ENCODE measurements around the gene TTC21A.
"Not testable (repeated sequence)": the region's sequence is repeated elsewhere in the genome, so short reads cannot be mapped to it uniquely, and the experiment has no call there.

The TTC21A gene

DNA sequence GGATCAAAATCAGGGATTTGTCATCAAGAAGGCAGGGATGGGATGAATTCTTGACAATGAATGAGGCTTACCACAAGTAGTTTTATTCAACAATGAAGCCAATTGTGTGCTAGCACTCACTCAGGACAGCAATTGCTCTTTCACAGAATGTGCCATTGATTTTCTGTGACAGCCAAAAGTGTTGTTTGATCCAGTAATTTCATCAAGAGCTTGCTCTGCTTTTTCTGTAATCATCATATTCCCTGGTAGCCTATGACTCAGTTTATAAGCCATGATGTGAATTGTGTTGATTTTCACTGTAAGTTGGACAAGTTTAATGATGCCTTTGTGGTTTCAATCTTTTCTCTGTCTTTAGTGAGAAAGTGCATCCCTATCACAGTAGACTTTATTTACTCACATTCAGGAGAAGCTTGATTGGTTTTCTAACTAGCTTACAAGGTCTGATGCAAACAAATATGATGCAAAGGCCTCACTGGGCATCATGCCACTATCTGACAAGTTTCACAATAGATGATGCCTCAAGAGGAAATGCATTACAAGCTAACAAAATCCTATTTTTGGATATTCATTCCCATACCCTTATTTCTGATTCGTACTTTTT is 59.6 kb downstream of the TTC21A start:
- no peak for DNase-seq (ENCODE audit: insufficient read length, low spot score)
- no peak for FAIRE-seq
- TF ChIP-seq POLR2AphosphoS5 (IDR thresholded peaks at IDR 0.05; ENCODE audit: low read depth, low read length) (no peak), TAF1 (IDR thresholded peaks at IDR 0.05; ENCODE audit: low read depth, low read length) (no peak), POU2F2 (IDR thresholded peaks at IDR 0.05; ENCODE audit: low read depth, low read length) (no peak)

DNA sequence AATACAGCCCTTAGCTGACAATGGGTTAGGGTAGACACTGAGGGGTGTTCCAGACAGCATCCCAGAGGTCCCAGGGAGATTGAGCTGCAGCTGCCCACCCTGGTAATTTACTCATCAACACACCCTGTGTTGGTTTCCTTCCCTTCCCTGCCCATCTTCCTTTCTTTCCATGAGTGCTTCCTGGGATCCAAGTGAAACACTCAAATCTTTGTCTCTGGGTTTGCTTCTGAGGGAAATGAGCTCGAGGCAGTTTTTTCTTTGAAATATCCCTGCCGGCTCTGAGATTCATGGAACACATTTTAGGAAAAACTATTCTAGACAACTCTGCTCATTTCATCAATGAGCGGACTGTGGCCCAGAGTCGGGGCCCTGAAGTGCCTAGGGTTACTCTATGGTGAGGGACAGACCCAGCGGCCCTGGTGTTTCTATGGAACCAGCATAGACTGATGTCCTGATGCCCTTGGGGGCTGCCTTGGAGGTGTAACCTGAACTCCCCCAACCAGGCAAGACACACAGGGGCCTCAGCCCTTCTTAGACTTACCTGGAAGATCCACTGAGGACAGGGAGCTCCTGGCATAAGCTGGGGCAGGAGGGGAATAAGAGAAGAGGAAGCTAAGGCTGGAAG is 60.8 kb downstream of the TTC21A start:
- TF ChIP-seq TAF1 (IDR thresholded peaks at IDR 0.05; ENCODE audit: low read depth, low read length), result no peak
- no peak for TF ChIP-seq POU2F2 (IDR thresholded peaks at IDR 0.05; ENCODE audit: low read depth, low read length)
- TF ChIP-seq POLR2A (IDR thresholded peaks at IDR 0.05; ENCODE audit: low read depth, low read length), result no peak
- TF ChIP-seq POLR2AphosphoS5 (IDR thresholded peaks at IDR 0.05; ENCODE audit: low read depth, low read length), result no peak
- TF ChIP-seq PAX5 (IDR thresholded peaks at IDR 0.05; ENCODE audit: insufficient read depth, low read length, severe bottlenecking), result no peak
- no peak for TF ChIP-seq SPI1 (IDR thresholded peaks at IDR 0.05; ENCODE audit: low read depth, low read length)
- no peak for FAIRE-seq
- no peak for DNase-seq (ENCODE audit: insufficient read length, low spot score)

DNA sequence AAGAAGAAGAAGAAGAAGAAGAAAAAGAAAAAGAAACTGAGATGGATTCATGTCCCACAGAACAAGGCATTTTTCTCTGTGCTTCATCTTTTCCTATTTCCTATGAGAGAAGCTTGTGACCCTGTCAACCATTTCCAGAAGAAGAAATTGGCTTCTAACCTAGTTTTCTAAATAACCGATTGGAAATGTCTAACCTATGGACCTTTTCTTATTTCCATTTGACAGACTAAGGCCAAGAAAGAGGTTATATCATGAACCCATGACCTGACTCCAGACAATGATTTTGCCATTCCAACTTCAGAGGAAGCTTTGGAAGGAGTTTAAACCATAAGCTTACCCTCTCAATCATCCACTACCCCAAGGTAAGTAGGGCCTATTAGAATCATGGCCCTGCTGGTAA is 62.2 kb downstream of the TTC21A start:
- no peak for FAIRE-seq
- TF ChIP-seq POLR2AphosphoS5 (IDR thresholded peaks at IDR 0.05; ENCODE audit: low read depth, low read length), result no peak
- no peak for TF ChIP-seq TAF1 (IDR thresholded peaks at IDR 0.05; ENCODE audit: low read depth, low read length)
- no peak for TF ChIP-seq POLR2A (IDR thresholded peaks at IDR 0.05; ENCODE audit: low read depth, low read length)
- TF ChIP-seq PAX5 (IDR thresholded peaks at IDR 0.05; ENCODE audit: insufficient read depth, low read length, severe bottlenecking), result no peak
- TF ChIP-seq SPI1 (IDR thresholded peaks at IDR 0.05; ENCODE audit: low read depth, low read length), result no peak
- no peak for TF ChIP-seq POU2F2 (IDR thresholded peaks at IDR 0.05; ENCODE audit: low read depth, low read length)
- DNase-seq (ENCODE audit: insufficient read length, low spot score), result no peak

DNA sequence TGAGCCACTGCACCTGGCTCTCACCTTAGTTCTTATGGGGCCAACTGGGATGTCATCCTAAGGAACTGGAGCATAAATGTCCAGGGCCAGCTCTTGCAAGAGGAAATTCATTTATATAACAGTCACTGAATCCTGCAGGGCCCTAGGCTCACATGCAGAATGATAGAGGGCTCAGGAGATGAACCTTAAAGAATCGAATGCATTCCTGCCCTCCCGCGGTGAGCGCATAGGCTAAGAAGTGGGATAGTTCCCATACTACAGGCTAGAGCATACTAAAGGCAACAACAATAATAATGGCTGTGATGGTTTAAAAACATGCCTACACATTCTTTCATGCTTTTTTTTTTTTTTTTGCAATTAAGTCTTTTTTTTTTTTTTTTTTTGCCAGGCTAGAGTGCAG is 63.0 kb downstream of the TTC21A start:
- DNase-seq (ENCODE audit: insufficient read length, low spot score), result no peak
- no peak for TF ChIP-seq TAF1 (IDR thresholded peaks at IDR 0.05; ENCODE audit: low read depth, low read length)
- TF ChIP-seq POLR2AphosphoS5 (IDR thresholded peaks at IDR 0.05; ENCODE audit: low read depth, low read length), result no peak
- TF ChIP-seq SPI1 (IDR thresholded peaks at IDR 0.05; ENCODE audit: low read depth, low read length), result no peak
- TF ChIP-seq POU2F2 (IDR thresholded peaks at IDR 0.05; ENCODE audit: low read depth, low read length), result no peak
- no peak for FAIRE-seq

DNA sequence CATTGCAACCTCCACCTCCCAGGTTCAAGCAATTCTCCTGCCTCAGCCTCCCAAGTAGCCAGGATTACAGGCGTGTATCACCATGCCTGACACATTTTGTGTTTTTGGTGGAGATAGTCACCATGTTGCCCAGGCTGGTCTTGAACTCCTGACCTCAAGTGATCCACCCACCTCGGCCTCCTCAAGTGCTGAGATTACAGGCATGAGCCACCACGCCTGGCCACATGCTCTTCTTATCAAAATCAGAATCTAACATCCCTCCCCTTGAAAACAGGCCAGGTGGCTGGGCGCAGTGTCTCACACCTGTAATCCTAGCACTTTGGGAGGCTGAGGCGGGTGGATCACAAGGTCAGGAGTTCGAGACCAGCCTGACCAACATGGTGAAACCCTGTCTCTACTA is 63.4 kb downstream of the TTC21A start:
- FAIRE-seq; DNase-seq (ENCODE audit: insufficient read length, low spot score): not testable (repeated sequence)

DNA sequence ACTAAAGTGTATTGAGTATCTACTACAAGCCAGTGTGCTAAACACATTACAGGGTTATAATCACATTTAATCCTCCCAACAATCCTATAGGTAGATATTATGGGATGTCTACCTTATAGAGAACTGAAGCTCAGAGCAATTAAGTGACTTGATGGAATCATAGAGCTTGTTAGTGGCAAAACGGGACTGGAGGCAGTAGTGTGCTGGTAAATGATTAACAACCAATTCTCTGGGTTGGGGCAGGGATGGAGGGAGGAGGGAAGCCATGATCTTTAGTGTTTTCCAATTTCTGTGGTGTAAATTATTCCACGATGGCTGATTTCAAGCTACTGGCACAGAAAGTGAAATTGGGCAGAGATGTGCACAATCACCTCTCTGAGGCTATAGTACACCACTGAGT is 64.4 kb downstream of the TTC21A start:
- FAIRE-seq (no peak), DNase-seq (ENCODE audit: insufficient read length, low spot score) (no peak)
- no peak for TF ChIP-seq POU2F2 (IDR thresholded peaks at IDR 0.05; ENCODE audit: low read depth, low read length)

DNA sequence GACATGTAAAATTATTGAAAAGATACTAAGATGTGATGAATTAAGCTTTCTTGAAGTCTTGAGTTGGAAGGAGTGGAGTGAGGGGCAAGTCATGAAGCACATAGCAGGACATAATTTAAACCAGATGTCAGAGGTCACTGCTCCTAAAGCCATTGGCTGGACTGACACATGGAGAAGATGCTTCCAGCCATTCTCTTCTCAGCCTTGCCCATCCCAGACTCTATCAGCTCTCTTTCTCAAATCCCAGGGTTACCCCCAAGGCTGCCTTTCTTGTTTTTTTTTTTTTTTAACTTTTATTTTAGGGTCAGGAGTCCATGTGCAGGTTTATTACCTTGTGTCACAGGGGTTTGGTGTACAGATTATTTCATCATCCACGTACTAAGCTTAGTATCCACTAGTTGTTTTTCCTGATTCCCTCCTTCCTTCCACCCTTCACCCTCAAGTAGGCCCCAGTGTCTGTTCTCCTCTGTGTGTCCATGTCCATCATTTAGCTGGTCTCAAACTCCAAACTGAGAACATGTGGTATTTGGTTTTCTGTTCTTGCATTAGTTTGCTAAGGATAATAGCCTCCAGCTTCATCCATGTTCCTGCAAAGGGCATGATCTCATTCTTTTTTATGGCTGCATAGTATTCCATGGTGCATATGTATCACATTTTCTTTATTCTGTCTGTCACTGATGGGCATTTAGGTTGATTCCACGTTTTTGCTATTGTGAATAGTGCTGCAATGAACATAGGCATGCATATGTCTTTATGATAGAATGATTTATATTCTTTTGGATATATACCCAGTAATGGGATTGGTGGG is 66.0 kb downstream of the TTC21A start:
- no peak for DNase-seq (ENCODE audit: insufficient read length, low spot score)
- no peak for FAIRE-seq
- TF ChIP-seq POLR2A (IDR thresholded peaks at IDR 0.05; ENCODE audit: low read depth, low read length), result no peak
- TF ChIP-seq POU2F2 (IDR thresholded peaks at IDR 0.05; ENCODE audit: low read depth, low read length), result no peak
- no peak for TF ChIP-seq PAX5 (IDR thresholded peaks at IDR 0.05; ENCODE audit: insufficient read depth, low read length, severe bottlenecking)
- no peak for TF ChIP-seq TAF1 (IDR thresholded peaks at IDR 0.05; ENCODE audit: low read depth, low read length)
- TF ChIP-seq POLR2AphosphoS5 (IDR thresholded peaks at IDR 0.05; ENCODE audit: low read depth, low read length), result no peak
- TF ChIP-seq SPI1 (IDR thresholded peaks at IDR 0.05; ENCODE audit: low read depth, low read length), result no peak

DNA sequence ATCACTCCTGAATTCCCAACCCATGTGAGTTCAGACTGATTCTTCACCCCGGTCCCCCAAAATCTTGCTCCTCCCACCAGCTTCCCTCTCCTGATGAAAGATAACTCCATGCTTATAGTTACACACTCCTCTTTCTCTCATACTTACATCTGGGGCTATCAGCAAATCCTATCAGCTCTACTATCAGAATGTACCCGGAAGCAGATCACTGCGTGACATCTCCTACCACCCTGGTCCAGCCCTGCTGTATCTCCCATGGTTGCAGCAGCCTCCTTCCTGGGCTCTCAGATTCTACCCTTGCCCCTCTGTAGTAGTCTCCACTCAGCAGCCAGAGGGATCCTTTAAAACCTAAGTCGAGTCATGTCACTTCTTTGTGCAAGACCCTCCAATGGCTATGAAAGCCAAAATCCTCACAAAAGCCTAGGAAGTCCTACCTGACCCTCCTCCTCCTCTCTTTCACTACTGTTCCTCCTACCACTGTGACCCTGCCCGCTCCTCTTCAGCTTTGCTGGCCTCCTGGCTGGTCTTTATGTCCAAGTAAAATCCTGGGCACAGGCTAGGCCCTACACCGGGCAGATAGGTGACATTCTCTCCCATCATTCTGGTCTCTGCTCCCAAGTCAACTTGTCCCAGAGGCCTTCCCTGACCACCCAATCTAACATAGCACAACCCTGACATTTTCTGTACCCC is 68.7 kb downstream of the TTC21A start:
- FAIRE-seq, result no peak

DNA sequence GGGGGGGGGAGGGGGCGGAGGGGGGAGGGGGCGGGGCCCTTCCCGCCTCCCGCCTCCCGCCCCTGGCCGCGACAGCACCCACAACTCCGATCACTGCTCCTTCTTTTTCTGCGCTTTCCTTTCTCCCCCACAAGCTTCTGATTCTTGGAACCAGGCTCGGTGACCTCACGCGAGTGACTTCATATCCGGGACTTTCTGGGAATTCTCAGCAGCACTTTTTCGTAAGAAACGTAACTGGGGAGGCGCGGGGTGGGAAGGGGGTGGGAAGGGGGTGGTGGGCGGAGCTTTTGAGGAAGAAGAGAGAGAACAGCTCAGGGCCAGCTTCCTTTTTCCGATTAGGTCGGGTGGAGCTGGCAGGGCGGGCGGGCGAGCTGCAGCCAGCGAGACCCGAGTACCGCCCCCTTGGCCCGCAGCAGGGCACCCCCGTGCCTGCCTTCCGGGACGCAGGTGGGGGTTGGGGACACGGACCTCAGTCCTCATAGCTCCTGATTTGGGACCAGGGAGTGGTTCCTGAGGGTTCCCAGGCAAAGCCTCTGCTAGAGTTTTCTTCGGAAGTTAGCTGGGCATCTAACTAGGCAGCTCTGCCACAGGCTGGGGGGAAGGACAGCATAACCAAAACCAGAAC is 70.3 kb downstream of the TTC21A start:
- no peak for TF ChIP-seq POLR2A (IDR thresholded peaks at IDR 0.05; ENCODE audit: low read depth, low read length)
- no peak for TF ChIP-seq POLR2AphosphoS5 (IDR thresholded peaks at IDR 0.05; ENCODE audit: low read depth, low read length)
- no peak for TF ChIP-seq SPI1 (IDR thresholded peaks at IDR 0.05; ENCODE audit: low read depth, low read length)
- TF ChIP-seq POU2F2 (IDR thresholded peaks at IDR 0.05; ENCODE audit: low read depth, low read length), result no peak
- no peak for TF ChIP-seq PAX5 (IDR thresholded peaks at IDR 0.05; ENCODE audit: insufficient read depth, low read length, severe bottlenecking)
- no peak for TF ChIP-seq TAF1 (IDR thresholded peaks at IDR 0.05; ENCODE audit: low read depth, low read length)
- DNase-seq (ENCODE audit: insufficient read length, low spot score) (peak; percentile 55), FAIRE-seq (peak; percentile 83)

More for the DNA sequence above, 68.7 kb downstream of the TTC21A start:
- TF ChIP-seq POLR2A (IDR thresholded peaks at IDR 0.05; ENCODE audit: low read depth, low read length) (no peak), POU2F2 (IDR thresholded peaks at IDR 0.05; ENCODE audit: low read depth, low read length) (no peak), PAX5 (IDR thresholded peaks at IDR 0.05; ENCODE audit: insufficient read depth, low read length, severe bottlenecking) (no peak), POLR2AphosphoS5 (IDR thresholded peaks at IDR 0.05; ENCODE audit: low read depth, low read length) (no peak), TAF1 (IDR thresholded peaks at IDR 0.05; ENCODE audit: low read depth, low read length) (no peak), SPI1 (IDR thresholded peaks at IDR 0.05; ENCODE audit: low read depth, low read length) (no peak)
- no peak for DNase-seq (ENCODE audit: insufficient read length, low spot score)

All from GM12891 (cell line).